NCI-H187 (cell line): ENCODE measurements around the gene FAM107A.

Experiments used
- DNase-seq, 2 experiments: peaks; one replicate each; lab custom pipeline; 2025; lab: John Stamatoyannopoulos, UW

The FAM107A gene

DNA sequence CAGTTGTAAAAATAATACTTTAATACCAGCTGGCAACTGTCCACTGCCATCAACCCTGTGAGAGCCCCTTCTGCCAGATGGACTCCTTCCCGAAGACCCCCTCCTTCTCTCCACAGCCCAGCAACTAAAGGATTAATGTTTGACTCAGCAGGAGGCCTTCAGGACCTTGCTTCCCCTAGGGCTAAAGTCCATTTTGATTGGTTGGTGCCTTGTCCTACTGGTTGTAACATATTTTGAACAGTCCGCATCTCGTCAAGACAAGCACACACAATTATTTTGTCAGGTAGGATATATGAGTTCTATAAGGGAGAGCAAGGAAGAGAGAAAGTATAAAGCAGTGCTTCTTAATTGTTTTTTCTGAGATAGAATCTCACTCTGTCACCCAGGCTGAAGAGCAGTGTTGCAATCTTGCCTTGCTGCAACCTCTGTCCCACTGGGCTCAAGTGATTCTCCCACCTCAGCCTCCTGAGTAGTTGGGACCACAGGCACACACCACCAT lies 58.9 kb downstream of the FAM107A start:
- DNase-seq, result no peak

DNA sequence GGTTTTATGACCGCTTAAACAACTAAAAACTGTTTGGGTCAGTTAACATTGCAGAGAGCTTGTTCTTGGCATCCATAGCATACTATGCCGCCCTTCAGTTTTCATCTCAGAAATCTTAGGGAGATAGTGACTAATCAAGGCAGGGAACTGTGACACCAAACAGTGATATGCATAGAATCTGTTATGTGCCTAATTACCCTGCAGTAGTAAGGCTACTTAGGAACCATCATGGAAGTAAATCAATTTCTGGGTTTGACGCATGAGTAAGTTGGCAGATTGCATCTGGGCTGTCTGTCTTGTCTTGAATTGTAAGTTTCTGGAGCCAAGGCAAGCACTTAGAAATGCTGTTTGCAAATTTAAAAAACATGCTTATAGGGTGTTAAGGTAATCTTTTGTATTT lies 62.8 kb downstream of the FAM107A start:
- no peak for DNase-seq
